Hindlimb muscle (tissue), 1 donor: ENCODE measurements around the gene TRAF2. TPM values are rescaled to one million over a fixed set of nuclear protein-coding genes. Genes with fewer than 3 reads are reported as not detected.
"Not testable (repeated sequence)": the region's sequence is repeated elsewhere in the genome, so short reads cannot be mapped to it uniquely, and the experiment has no call there.

Experiments
- DNase-seq: peaks from one replicate; pipeline ENCODE4 v3.0.0-alpha.2; 2013
- polyA plus RNA-seq: library from polyadenylated mRNA; unstranded; fragments of 120-200 nt; gene quantifications from one replicate; pipeline ENCODE4 v1.2.1, GENCODE V29; 2013; ENCODE audit not compliant: insufficient read length

The TRAF2 gene, protein sequence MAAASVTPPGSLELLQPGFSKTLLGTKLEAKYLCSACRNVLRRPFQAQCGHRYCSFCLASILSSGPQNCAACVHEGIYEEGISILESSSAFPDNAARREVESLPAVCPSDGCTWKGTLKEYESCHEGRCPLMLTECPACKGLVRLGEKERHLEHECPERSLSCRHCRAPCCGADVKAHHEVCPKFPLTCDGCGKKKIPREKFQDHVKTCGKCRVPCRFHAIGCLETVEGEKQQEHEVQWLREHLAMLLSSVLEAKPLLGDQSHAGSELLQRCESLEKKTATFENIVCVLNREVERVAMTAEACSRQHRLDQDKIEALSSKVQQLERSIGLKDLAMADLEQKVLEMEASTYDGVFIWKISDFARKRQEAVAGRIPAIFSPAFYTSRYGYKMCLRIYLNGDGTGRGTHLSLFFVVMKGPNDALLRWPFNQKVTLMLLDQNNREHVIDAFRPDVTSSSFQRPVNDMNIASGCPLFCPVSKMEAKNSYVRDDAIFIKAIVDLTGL
- polyA plus RNA-seq = 13.7 TPM

DNA sequence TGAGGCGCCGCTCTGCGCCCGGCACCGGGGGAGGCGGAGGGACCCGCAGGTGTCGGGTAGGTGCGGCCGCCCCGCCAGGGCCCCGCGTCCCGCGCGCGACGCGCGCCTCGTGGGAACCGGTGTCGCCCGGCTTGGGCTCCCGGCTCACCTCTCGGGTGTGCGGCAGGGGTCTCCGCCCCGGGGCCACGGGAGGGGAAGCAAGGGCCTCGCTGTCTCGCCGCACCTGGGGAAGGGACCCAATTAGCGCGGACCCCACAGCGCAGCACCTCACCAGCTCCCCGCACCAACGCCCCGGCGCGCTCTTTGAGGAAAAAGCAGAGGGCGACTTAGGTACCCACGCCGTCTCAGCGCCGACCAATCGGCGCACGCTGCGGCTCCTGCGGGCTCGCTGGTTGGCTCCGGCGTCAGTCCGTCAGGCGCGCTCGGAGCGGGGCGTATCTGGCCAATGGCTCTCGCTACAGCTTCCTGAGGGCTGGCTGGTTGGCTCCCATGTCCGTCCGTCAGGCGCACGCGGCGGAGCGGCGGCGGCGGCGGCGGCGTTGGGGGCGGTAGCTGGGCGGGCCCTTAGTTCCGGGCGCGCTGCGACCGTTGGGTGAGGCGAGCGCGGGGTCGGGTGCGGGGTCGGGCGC, at the start of gene TRAF2:
TRAF2 (plus strand) TSS at position 567 of the 629 bp plus-strand sequence. CDS start 12,225 bp downstream, outside the sequence.
- peak; percentile 100 for DNase-seq

DNA sequence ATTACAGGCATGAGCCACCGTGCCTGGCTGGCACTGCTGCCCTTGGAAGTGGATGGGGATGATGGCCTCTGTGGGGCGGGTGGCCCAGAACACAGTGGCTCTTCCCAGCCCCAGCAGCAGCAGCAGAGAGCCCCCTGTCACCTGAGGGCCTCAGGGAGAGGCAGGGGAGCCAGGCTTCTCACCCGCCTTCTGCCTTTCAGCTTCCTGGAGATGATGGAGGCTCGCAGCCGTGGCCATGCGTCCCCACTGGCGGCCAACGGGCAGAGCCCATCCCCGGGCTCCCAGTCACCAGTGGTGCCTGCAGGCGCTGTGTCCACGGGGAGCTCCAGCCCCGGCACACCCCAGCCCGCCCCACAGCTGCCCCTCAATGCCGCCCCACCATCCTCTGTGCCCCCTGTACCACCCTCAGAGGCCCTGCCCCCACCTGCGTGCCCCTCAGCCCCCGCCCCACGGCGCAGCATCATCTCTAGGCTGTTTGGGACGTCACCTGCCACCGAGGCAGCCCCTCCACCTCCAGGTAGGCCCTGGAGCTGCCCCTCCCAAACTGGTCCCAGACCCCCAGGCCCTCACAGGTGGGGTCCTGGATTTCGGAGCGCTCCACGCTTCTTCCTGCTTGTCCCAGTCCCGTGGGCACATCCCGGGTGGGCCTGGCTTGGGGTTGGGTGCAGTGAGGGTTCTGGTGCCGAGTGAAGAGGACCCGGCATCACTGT, 49.0 kb upstream of the TRAF2 start:
- no peak for DNase-seq

DNA sequence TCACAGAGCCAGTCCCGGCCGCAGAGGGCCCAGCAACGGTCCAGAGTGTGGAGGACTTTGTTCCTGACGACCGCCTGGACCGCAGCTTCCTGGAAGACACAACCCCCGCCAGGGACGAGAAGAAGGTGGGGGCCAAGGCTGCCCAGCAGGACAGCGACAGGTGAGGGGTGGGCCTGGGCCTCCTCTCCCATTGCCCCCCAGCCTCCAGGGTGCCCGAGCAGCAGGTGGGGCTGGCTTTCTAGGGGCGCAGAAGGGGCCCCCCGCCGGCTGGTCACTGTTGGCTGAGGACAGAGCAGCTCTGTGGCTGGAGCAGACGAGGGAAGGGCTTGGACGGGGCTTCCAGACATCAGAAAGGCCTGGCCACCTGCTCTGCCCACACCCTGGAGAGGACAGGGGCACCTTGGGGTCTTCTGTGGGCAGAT, 48.4 kb upstream of the TRAF2 start:
- DNase-seq = not testable (repeated sequence)

DNA sequence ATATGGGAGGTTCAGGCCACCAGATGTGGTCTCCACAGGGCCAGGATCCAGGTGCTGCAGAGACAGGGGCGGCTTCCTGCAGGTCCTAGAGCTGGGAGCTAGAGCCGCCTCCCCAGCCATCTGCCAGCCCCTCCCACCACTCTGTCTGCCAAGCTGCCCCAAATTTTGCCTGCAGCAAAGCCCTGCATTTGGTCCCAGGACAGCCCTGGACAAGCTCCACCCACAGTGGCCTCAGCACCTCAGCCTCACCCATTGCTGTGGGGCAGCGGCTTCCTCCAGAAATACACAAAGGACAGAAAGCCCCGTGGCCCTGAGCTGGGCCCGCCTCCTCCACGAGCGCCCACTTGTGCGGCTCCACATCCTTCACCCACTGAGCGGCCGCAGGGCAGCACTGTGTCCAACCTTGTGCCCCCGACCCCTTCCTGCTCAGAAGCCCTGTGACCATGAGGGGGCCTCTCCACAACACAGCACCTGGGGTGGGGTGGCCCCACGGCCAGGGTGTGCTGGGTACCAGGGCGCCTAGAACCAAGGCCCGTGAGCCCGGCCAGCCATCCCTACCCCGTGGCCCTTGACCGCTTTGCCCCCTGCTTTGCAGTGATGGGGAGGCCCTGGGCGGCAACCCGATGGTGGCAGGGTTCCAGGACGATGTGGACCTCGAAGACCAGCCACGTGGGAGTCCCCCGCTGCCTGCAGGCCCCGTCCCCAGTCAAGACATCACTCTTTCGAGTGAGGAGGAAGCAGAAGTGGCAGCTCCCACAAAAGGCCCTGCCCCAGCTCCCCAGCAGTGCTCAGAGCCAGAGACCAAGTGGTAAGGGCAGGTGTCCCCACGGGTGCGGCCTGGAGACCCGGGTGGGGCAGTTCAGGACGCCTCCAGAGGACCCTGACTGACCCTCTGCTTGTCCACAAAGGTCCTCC, 47.7 kb upstream of the TRAF2 start:
- DNase-seq = no peak

DNA sequence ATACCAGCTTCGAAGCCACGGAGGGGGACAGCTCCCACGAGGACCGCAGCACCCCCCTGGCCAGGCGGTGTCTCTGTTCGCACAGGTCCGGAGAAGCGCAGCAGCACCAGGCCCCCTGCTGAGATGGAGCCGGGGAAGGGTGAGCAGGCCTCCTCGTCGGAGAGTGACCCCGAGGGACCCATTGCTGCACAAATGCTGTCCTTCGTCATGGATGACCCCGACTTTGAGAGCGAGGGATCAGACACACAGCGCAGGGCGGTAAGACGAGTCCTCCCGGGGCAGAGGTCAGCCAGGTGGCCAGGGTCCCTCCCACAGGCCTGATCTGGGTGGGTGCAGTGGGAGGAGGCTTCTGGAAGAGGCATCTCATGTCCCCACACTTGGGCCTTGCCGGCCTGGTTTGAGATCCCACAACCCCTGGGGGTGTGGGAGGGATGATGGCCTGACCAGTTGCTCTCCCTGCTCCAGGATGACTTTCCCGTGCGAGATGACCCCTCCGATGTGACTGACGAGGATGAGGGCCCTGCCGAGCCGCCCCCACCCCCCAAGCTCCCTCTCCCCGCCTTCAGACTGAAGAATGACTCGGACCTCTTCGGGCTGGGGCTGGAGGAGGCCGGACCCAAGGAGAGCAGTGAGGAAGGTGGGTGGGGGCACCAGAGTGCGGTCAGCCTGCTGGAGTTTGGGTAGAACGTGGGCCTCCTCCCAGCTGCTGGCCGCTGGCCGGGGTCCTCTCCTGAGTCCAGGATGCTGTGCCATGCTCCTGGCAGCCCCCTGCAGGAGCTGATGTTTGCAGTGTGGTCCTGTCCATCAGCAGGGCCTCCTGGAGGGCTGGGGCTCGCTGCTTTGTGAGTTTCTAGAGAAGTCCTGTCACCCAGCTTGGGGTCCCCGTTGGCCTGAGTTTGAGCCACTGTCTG, 46.8 kb upstream of the TRAF2 start:
- DNase-seq = no peak

DNA sequence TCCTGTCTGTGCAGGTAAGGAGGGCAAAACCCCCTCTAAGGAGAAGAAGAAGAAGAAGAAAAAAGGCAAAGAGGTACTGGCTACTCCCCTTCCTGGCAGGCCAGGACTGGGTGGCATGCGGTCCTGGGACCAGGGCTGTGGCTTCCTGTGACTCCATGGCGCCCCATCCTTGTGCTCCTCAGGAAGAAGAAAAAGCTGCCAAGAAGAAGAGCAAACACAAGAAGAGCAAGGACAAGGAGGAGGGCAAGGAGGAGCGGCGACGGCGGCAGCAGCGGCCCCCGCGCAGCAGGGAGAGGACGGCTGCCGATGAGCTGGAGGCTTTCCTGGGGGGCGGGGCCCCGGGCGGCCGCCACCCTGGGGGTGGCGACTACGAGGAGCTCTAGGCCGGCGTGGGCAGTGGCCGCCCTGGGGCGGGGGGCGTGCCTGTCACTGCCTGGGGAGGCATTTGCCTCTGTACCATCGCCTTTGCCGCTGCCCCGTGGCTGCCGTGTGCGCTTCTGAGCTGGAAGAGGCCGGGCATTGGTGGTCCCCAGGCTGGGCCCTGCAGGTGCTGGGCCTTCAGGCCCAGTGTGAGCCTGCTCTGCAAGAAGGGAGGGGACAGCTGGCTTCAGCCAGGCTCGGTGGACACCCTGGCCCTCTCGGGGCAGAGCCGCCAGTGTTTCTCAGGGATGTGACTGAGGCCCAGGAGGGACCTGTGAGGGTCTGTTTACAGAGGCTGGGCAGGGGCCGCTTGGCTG, 46.0 kb upstream of the TRAF2 start:
- no peak for DNase-seq

DNA sequence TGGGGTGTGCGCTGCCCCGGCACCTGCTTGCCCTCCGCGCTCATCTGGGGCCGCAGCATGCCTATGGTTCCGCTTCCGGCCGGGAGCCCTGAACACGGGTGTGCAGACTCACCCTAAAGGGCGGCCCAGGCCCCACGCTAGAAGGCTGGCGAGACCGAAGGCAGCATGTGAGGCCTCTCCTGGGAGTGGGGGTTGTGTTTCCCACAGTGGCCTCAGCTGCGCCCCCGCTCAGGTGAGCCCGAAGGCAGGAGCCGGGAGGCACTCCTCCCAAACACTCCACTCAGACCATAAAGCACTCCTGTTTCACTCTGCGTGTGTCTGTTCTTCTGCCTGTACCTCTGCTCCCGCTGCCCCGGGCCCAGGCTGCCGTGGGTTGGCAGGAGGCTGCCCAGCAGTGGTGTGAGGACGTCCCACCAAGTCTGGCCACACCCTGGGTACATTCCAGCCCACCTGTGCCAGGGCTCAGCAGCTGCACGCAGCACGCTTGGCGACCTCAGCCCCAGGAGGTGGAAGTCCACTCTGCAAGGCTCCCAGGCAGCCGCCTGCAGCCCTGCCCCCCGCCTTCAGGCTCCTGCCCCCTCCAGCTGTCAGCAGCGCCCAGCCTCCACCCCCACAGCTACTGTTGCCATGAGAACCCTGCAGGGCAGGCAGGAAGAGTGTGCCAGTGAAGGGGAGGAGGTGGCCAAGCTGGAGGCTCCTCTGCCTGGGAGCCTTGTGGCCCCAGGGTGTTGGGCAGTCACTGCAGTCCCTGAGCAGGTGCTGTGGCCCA, 45.3 kb upstream of the TRAF2 start:
- no peak for DNase-seq

DNA sequence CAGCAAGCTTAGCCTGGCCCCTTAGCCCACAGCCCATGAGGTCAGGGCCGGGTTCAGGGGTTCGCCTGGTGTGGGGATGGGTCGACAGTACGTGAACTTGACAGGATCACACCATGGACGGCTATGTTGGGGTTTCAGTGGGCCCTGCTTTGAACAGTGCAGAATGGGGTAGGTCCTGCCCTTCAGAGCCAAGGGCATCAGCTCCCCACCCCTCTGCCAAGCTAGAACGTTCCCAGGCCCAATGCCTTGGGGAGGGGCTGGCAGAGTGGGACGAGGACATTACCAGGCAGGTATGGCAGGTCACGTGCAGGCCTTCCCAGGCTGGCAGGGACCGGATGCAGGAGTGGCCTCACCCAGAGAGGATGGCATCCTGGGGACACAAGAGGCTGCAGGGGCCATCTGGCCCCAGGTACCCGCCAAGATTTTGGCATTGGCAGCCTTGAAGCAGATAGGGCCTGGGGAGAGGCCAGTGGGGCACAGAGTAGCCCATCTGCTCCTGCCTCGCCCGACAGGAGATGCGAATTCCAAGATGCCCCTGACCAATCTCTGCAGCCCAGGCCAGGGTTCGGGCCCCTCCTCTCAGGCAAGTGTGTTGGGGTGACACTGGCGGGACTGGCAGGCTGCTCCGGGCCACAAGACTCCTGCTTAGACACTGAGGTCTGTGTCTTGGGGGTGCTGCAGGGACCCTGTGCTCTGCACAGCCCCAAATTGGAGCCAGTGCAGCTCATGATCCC, 44.5 kb upstream of the TRAF2 start:
- DNase-seq = not testable (repeated sequence)

DNA sequence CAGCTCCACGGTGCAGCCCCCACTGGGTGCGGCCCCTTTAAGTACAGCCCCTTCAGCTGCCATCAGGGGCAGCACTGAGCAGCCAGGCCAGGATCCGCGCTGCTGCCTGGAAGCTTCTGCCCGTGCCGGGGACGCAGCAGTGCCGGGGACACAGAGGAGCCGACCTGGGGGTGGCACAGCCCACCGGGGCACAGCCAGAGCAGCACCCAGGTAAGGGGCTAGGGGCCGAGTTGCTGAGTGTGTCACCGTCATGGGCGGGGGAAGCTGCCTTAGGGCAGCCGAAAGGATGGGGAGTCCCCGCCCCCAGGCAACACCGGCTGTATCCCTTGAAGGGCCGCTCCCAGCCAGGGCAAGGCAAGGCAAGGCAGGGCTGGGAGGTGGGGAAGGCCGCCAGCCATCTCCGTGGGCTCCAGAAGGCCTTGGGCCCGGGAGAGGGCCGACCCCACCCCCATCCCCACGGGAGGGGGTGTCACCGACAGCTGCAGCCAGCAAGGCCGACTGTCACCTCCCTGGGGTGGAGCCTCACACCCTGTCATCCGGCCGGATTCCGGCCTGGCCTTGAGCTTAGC, 43.9 kb upstream of the TRAF2 start, which contains the start of gene AJM1:
AJM1 (plus strand) TSS at position 99 of the 569 bp plus-strand sequence. CDS start 1,937 bp downstream, outside the sequence.
- DNase-seq = peak; percentile 82

DNA sequence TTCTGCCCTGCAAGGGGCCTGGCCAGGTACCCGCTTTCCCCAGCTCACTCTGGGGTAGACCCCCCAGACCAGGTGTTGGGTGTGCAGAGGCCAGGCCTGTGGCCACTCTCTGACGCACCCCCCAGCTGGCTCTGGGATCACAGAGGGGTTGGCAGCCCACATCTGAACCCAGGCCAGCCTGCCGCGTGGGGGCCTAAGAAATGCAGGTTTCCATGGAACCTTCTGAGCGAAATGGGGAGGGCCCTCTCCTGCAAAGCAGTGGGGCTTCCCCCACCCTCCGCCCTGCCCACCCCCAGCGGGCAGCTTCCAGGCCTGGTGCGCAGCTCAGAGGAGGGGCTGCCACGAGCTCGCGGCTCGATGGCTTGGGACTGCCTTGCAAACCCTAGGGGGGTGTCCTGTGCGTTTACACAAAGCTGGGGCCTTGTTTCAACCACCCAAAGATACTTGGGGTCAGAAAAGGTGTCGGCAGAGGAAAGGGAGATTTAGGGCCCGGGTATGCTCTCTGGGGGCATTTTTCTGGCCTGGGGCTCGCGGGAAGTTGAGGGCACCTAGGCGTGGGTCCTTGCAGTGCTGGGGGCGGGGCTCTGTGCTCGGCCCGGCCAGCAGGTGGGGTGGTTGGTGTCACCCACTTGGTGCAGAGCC, 43.0 kb upstream of the TRAF2 start:
- not testable (repeated sequence) for DNase-seq

DNA sequence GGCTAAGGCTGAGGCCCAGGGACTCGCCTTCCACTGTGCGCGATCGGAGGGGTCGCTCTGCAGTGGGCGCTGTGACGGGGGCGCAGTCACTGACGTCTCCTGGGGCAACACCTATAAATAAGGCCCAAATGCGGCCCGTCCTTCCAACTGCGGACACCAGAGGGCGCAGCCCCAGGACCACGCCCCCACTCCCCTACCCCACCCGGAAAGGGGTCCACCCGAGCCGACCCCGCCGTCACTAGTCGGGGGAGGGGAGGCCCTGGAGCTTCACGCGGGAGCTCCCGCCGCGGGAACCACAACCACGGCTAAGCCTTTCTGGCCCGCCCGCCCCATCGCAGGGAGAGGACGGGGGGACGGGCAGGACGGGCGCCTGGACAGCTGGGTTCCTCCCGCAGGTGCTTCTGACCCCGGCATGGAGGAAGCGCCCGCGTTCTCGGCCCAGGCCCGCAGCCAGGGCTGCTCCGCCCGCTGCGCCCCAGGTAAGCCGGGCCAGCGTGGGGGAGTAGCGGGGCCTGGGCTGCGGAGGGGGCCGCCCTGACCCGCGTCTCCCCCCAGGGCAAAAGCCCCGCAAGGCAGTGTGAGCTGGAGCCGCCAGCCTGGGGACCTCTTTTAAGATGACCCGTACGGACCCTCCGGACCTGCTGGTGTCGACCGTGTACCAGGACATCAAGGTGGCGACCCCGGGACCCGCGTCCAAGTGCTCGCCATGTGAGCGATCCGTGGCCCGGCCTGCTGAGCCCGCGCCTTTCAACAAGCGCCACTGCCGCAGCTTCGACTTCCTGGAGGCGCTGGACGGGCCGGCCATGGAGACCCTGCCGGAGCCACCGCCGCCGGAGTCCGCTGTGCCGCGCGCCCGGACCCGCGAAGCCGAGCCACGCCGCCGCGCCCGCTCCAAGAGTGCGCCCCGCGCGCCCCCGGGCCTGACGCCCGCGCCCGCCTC, 42.2 kb upstream of the TRAF2 start:
- DNase-seq = not testable (repeated sequence)

DNA sequence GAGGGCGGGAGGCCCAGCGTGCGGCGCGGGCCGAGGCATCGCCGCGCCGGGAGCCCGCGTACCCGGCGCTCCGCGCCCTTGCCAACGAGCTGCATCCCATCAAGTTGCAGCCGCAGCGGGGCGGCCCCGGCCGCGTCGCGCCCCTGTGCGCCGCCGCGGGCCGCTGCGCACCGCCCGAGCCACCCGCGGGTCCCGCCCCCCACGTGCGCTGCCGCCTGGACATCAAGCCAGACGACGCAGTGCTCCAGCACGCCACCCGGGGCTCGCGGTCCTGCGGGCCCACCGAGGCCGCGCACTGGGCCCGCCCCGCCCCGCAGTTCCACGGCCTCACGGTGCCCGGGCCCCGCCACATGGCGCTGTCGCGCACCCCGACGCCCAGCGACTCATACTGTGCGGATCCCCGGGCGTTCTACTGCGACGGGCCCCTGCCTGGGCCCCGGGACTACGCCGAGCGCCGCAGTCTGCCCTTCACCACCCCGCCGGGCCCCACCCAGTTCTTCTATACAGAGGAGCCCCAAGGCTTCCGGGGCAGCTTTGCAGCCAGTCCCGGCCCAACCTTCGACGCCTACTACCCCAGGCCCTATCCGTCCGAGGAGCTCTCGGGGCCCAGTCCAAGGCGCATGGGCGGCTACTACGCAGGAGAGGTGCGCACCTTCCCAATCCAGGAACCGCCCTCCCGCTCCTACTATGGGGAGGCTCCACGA, 41.4 kb upstream of the TRAF2 start:
- DNase-seq = no peak

DNA sequence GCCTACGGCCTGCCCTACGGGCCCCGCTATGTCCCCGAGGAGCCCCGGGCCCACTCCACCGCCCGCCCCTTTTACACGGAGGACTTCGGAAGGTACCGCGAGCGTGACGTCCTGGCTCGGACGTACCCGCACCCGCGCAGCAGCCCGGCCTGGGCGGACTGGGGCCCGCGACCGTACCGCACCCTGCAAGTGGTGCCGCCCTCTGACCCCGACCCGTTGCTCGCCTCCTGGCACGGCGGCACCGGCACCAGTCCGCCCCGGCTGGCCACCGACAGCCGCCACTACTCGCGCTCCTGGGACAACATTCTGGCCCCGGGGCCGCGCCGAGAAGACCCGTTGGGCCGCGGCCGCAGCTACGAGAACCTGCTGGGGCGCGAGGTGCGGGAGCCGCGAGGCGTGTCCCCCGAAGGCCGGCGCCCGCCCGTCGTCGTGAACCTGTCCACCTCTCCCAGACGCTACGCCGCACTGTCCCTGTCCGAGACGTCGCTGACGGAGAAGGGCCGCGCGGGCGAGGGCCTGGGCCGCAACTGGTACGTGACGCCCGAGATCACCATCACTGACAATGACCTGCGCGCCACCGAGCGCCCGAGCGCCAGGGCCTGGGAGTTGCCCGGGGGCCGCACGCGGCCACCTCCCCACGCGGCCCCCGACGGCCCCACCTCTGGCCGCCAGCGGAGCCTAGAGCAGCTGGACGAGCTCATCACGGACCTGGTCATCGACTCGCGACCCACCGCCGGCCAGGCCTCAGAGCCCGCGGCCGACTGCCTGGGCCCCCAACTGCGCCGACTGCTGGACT, 40.7 kb upstream of the TRAF2 start:
- DNase-seq = no peak

DNA sequence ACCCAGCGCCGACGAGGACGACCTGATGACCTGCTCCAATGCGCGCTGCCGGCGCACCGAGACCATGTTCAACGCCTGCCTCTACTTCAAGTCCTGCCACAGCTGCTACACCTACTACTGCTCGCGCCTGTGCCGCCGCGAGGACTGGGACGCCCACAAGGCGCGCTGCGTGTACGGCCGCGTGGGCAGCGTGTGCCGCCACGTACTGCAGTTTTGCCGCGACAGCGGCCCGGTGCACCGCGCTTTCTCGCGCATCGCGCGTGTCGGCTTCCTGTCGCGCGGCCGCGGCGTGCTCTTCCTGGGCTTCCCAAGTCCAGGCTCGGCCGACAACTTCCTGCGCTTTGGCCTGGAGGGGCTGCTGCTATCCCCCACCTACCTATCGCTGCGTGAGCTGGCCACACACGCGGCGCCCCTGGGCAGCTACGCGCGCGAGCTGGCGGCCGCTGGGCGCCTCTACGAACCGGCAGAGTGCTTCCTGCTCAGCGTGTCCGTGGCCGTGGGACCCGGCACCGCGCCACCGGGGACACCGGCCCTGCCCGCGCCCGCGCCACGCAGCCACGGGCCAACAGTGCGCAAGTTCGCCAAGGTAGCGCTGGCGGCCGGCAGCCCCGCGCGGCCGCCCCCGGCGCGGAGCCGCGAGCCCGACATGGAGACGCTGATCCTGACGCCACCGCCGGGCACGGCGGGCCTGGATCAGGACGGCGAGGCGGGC, 39.8 kb upstream of the TRAF2 start:
- DNase-seq = no peak
